Fibroblast of villous mesenchyme (primary cell): ENCODE measurements around the gene HTR4. TPM values are rescaled to one million over a fixed set of nuclear protein-coding genes. Genes with fewer than 3 reads are reported as not detected.

Experiments
- DNase-seq: peaks from one replicate; pipeline ENCODE4 v3.0.0-alpha.2; 2010; ENCODE audit warnings: low read depth
- H3K4me3 ChIP-seq: 2 replicates; pipeline ENCODE4 v1.5.1; 2011; ENCODE audit warnings: low read depth, mild to moderate bottlenecking, low read length
- total RNA-seq: library from RNA; depleted of rRNA; stranded (reverse); fragments of >200 nt; gene quantifications from 2 replicates; pipeline ENCODE4 v1.2.3, GENCODE V29; 2012
- TF ChIP-seq, protein P1 (sequence below): IDR thresholded peaks from 2 replicates; pipeline ENCODE4 v1.5.1; 2012; ENCODE audit warnings: low read depth, mild to moderate bottlenecking, low read length; ENCODE audit not compliant: insufficient read depth

The HTR4 gene, protein sequence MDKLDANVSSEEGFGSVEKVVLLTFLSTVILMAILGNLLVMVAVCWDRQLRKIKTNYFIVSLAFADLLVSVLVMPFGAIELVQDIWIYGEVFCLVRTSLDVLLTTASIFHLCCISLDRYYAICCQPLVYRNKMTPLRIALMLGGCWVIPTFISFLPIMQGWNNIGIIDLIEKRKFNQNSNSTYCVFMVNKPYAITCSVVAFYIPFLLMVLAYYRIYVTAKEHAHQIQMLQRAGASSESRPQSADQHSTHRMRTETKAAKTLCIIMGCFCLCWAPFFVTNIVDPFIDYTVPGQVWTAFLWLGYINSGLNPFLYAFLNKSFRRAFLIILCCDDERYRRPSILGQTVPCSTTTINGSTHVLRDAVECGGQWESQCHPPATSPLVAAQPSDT
- total RNA-seq: not detected in 2 replicates

DNA sequence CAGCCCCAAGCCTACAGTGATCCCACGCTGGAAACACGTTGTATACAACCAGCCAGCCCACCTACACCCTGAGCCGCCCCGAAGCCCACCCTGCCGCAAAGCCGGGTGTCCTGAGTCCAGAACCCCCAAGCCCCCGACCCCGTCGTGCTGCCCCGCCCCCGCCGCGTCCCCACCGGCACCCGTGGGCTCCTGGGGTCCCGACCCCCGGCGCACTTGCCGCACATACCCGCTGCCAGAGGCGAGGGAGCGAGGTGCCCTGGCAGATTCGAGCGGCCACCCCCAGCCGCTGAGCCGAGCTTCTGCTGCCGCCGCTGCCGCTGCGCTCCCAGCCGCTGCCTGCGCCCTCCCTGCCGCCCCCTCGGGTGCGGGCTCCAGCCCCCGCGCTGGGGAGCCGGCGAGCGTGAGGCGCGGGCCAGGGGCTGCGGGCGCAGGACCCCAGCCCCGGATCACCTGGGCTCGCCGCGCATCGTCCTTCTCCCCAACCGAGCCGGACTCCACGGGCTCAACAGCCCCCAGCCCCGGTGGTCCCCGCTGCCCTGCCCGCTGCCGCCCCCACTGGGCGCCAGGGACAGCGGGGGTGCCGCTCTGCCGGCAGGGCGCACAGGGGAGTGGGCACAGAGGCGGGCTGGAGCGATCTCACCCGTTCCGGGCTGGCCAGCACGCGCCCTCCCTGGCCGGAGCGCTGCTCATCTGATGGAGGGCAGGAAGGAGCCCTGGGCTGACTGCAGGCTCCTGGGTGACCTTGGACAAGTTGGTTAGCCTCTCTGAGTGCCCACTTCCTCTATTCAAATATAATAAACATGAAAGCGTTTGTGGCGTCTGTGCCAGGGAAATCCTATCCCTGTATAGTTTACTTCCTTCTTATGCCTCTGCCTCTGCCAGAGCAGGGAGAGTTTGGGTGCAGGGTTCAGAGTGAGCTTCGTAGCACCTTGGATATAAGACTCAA is at the start of gene HTR4:
HTR4 (minus strand) TSS at position 692 of the 946 bp plus-strand sequence. CDS start 17,513 bp downstream, outside the sequence.
- TF ChIP-seq, protein P1, sequence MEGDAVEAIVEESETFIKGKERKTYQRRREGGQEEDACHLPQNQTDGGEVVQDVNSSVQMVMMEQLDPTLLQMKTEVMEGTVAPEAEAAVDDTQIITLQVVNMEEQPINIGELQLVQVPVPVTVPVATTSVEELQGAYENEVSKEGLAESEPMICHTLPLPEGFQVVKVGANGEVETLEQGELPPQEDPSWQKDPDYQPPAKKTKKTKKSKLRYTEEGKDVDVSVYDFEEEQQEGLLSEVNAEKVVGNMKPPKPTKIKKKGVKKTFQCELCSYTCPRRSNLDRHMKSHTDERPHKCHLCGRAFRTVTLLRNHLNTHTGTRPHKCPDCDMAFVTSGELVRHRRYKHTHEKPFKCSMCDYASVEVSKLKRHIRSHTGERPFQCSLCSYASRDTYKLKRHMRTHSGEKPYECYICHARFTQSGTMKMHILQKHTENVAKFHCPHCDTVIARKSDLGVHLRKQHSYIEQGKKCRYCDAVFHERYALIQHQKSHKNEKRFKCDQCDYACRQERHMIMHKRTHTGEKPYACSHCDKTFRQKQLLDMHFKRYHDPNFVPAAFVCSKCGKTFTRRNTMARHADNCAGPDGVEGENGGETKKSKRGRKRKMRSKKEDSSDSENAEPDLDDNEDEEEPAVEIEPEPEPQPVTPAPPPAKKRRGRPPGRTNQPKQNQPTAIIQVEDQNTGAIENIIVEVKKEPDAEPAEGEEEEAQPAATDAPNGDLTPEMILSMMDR: no peak
- no peak for DNase-seq
- H3K4me3 ChIP-seq: no peak within 1 kb of the TSS

DNA sequence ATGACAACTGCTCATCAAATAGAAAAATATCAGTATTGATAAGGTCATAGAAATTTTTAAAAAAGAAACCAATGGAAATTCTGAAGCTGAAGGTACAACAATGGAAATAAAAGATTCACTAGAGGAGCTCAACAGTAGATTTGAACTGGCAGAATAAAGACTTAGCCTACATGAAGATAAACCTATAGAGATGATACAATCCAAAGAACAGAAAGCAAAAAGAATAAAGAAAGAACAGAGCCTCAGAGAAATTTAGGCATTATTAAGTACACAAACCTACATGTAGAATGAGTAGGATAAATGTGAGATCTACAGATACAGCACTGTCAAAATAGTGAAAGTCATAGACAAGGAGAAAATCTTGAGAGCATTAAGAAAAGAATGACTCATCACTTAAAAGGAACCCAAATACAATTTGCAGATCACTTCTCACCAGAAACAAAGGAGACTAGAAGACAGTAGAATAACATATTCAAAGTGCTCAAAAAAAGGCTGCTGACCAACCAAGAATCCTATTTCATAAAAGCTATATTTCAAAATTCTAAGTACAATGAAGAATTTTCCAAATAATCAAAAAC is 47.8 kb upstream of the HTR4 start:
- H3K4me3 ChIP-seq: no peak overlapping the region
- TF ChIP-seq, protein P1: no peak
- no peak for DNase-seq

DNA sequence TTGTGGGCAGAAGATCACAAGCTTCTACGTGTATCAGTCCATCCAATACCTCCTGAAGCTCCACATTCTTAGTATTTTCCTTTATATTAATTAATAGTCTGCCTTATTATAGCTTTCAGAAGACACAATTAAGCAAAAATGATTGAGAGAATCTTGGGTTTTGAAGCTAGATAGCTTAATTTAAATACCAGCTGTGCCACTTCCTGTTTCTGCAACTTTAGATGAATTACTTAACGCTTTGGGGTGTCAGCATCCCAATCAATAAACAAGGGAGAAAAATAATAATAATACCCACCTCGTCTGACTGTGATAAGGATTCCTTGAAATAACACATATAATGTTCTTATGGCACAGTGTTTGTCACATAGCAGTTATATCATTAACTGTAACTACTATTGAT is 44.7 kb upstream of the HTR4 start:
- DNase-seq: no peak
- TF ChIP-seq, protein P1: no peak
- H3K4me3 ChIP-seq: no peak overlapping the region

DNA sequence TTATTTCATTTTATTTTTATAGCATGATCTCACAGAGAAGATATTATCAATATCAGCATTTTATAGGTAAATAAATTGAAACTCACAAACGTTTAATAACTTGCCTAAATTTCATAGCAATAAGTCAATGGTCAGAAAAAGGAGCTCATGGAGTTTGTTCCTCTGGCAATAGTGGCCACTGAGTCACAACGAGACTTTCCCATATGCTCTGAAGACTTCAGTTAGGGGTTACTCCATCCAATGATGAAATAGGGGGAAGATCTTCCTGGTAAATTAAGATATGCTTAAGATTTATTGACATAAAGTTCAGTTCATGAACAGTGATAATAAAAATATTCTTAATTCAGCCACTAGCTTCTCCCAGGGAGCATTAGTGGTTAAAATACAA is 43.5 kb upstream of the HTR4 start:
- no peak for DNase-seq
- TF ChIP-seq, protein P1: no peak
- H3K4me3 ChIP-seq: no peak overlapping the region

DNA sequence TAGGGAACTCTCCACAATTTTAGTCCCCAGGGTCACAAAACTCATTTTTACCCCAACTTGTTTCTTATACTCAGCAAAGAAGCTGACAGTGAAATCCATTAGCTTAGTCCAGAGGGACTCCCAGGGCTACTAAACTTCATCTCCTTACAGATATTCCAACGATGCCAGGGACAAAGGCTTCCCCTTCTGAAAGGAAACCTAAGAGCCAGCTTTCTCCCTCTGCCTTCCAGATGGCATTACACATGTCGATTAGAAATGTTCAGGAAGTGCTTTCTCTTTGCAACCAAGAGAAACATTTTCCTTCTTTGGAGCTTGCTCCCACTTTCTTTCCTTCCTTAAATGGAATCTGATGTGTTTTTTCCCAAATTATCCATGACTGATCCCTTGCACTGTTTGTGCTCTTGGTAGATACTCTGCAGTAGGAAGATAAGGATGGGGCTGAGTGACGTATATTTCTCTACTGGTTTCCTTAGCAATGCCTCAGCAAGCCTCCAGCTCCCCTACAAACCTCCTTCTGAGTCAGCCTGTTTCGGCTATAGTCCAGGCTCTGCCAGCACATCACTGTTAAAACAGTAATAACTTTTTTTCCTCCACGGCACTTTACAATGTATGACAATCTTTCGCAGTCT is 43.0 kb upstream of the HTR4 start:
- DNase-seq: peak; percentile 17
- H3K4me3 ChIP-seq: no peak overlapping the region
- TF ChIP-seq, protein P1: no peak
